ENCODE results near the gene MBOAT2.

MBOAT2 gene

GRCh38 chr2:8805278-8806210 is 197.9 kb downstream of the MBOAT2 start:
- DNase-seq: peak; percentile 33

- no peak for DNase-seq
Measured at GRCh38 chr2:8803658-8804379, 199.7 kb downstream of the MBOAT2 start.

GRCh38 chr2:8802741-8803140 is 200.7 kb downstream of the MBOAT2 start:
- no peak for DNase-seq

All from NCI-H1105 (cell line).